Mesenchymal stem cell (in vitro differentiated cells and primary cell): ENCODE measurements around the gene PLA1A.

Experiments used
- DNase-seq: peaks from one replicate; pipeline ENCODE4 v3.0.0-alpha.2; 2013
- H2AFZ ChIP-seq: one replicate; pipeline ENCODE4 v1.6.1; 2013; ENCODE audit warnings: low read depth, mild to moderate bottlenecking, control low read depth, inconsistent platforms, low read length, moderate library complexity
- H2AK5ac ChIP-seq: 2 replicates; pipeline ENCODE4 v1.6.1; 2013; ENCODE audit warnings: low read length, moderate library complexity, mild to moderate bottlenecking, inconsistent platforms; ENCODE audit not compliant: severe bottlenecking
- H2BK120ac ChIP-seq: one replicate; pipeline ENCODE4 v1.6.1; 2013; ENCODE audit warnings: low read depth, mild to moderate bottlenecking, inconsistent platforms, low read length, moderate library complexity
- H2BK12ac ChIP-seq, 2 experiments: one replicate each; pipeline ENCODE4 v1.6.1; 2013; ENCODE audit warnings: inconsistent platforms in 2 of 2, low read length in 2 of 2, mild to moderate bottlenecking in 2 of 2, moderate library complexity in 2 of 2, control low read depth in 1 of 2
- H2BK15ac ChIP-seq: one replicate; pipeline ENCODE4 v1.6.1; 2013; ENCODE audit warnings: mild to moderate bottlenecking, low read depth, inconsistent platforms; ENCODE audit not compliant: poor library complexity, severe bottlenecking
- H2BK5ac ChIP-seq: 2 replicates; pipeline ENCODE4 v1.6.1; 2013; ENCODE audit warnings: low read depth, mild to moderate bottlenecking, low read length, control low read depth, inconsistent platforms; ENCODE audit not compliant: poor library complexity, severe bottlenecking
- H3K14ac ChIP-seq, 2 experiments: one replicate each; pipeline ENCODE4 v1.6.1; 2013; ENCODE audit warnings: inconsistent platforms in 2 of 2, low read length in 2 of 2, control low read depth in 1 of 2, mild to moderate bottlenecking in 1 of 2, moderate library complexity in 1 of 2
- H3K18ac ChIP-seq, 2 experiments: one replicate each; pipeline ENCODE4 v1.6.1; 2013; ENCODE audit warnings: inconsistent platforms in 2 of 2, low read length in 2 of 2, control low read depth in 1 of 2, low read depth in 1 of 2, mild to moderate bottlenecking in 1 of 2
- H3K23ac ChIP-seq, 2 experiments: one replicate each; pipeline ENCODE4 v1.6.1; 2013; ENCODE audit warnings: inconsistent platforms in 2 of 2, low read length in 2 of 2, mild to moderate bottlenecking in 2 of 2, moderate library complexity in 2 of 2, control low read depth in 1 of 2
- H3K27ac ChIP-seq: 2 replicates; pipeline ENCODE4 v1.5.1; 2013; ENCODE audit warnings: mild to moderate bottlenecking, moderate library complexity, low read length, control low read depth, inconsistent platforms; ENCODE audit not compliant: poor library complexity, severe bottlenecking
- H3K27me3 ChIP-seq, 2 experiments: 2 replicates each; pipeline versions ENCODE4 v1.6.1 to v1.7.0; 2013; ENCODE audit warnings: low read length in 2 of 2, mild to moderate bottlenecking in 2 of 2, moderate library complexity in 2 of 2, control low read depth in 1 of 2, inconsistent platforms in 1 of 2; ENCODE audit not compliant: control insufficient read depth in 1 of 2, insufficient read depth in 1 of 2
- H3K36me3 ChIP-seq, 2 experiments: 2 replicates each; pipeline versions ENCODE4 v1.6.1 to v1.7.0; 2013; ENCODE audit warnings: low read length in 2 of 2, control low read depth in 1 of 2, inconsistent platforms in 1 of 2, low read depth in 1 of 2, mild to moderate bottlenecking in 1 of 2; ENCODE audit not compliant: insufficient read depth in 2 of 2, control insufficient read depth in 1 of 2
- H3K4ac ChIP-seq, 2 experiments: one replicate each; pipeline ENCODE4 v1.6.1; 2013; ENCODE audit warnings: inconsistent platforms in 2 of 2, low read length in 2 of 2, mild to moderate bottlenecking in 2 of 2, moderate library complexity in 2 of 2, control low read depth in 1 of 2, low read depth in 1 of 2
- H3K4me1 ChIP-seq: 2 replicates; pipeline ENCODE4 v1.6.1; 2013; ENCODE audit warnings: low read depth, low read length, control low read depth; ENCODE audit not compliant: control insufficient read depth, insufficient read depth
- H3K4me2 ChIP-seq: 2 replicates; pipeline ENCODE4 v1.6.1; 2013; ENCODE audit warnings: low read length, mild to moderate bottlenecking, inconsistent platforms; ENCODE audit not compliant: poor library complexity, severe bottlenecking
- H3K4me3 ChIP-seq, 2 experiments: 2 replicates each; pipeline versions ENCODE4 v1.5.1 to v1.7.0; 2013; ENCODE audit warnings: low read length in 2 of 2, mild to moderate bottlenecking in 2 of 2, control low read depth in 1 of 2, low read depth in 1 of 2; ENCODE audit not compliant: insufficient read depth in 1 of 2
- H3K79me1 ChIP-seq: replicated peaks from 2 replicates; pipeline ENCODE4 v1.6.1; 2013; ENCODE audit warnings: mild to moderate bottlenecking, control low read depth, low read length, inconsistent platforms; ENCODE audit not compliant: poor library complexity, severe bottlenecking
- H3K9ac ChIP-seq: 2 replicates; pipeline ENCODE4 v1.7.0; 2013; ENCODE audit warnings: mild to moderate bottlenecking, low read length, moderate library complexity
- H3K9me3 ChIP-seq: 2 replicates; pipeline ENCODE4 v1.7.0; 2013; ENCODE audit warnings: mild to moderate bottlenecking, low read length; ENCODE audit not compliant: control insufficient read depth
- H4K8ac ChIP-seq: one replicate; pipeline ENCODE4 v1.6.1; 2013; ENCODE audit warnings: inconsistent platforms, mild to moderate bottlenecking, low read length, moderate library complexity
- H4K91ac ChIP-seq: one replicate; pipeline ENCODE4 v1.6.1; 2013; ENCODE audit warnings: mild to moderate bottlenecking, low read length, inconsistent platforms
- WGBS: methylation state at CpG from one replicate; pipeline ENCODE4 v1.1.7; 2013; ENCODE audit warnings: mixed read lengths; 5-methylcytosine and 5-hydroxymethylcytosine counted together

Gene PLA1A

DNA sequence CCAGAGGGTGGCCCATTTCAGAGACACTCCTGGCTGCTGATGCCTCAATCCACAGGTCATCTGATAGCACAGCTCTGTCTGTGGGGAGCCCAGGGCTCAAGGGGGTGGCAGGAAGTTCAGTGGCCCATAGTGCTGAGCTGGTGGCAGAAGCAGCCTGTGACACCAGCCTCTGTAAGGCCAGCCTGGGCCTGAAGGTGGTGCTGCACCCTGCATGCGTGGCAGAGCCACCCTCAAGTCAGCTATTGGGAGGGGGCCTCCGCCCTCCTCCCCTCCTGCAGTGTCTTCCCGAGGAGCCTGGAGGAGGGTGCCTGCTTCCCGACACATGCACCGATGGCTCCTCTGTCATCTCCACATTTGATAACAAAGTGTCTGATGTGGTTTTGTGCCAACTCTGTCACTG, 3.0 kb downstream of the PLA1A start:
- WGBS, result 43% methylated on average over 4 of the region's 5 CpGs
- no peak for DNase-seq

DNA sequence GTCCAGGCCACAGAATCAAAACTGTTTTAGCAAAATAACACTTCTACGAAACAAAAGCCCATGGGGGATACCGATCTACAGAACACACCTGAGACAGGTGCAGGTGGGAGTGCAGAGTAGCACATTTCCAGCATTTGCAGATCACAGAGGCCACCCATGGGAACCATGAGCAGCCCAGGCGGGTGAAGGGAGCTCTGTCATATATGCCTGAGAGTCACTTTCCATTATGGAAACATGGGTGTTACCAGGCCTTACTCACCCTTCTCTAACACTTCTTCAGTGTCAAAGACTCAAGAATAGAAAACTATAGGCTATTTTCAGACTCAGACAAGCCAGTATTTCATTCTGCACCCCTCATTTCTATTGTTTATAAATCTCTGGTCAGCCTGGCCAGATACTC, 3.5 kb downstream of the PLA1A start:
- Histone ChIP-seq H3K79me1 (peaks cover 2% of the 10 kb centered on the region), H4K8ac (no peak overlapping the region), H3K9ac (no peak overlapping the region), H3K23ac (no peak overlapping the region), H3K14ac (no peak overlapping the region), H3K4me1 (peaks cover 19% of the 10 kb centered on the region), H3K4me3 (no peak overlapping the region), H3K18ac (no peak overlapping the region), H2AFZ (no peak overlapping the region), H2BK120ac (no peak overlapping the region), H3K9me3 (no peaks in the 10 kb centered on the region), H2BK5ac (no peak overlapping the region), H4K91ac (no peak overlapping the region), H2BK15ac (no peak overlapping the region), H2BK12ac (no peak overlapping the region), H3K4ac (no peak overlapping the region), H3K4me2 (no peak overlapping the region), H3K36me3 (no peaks in the 10 kb centered on the region), H3K27ac (no peak overlapping the region), H3K27me3 (no peaks in the 10 kb centered on the region), H2AK5ac (no peak overlapping the region)
- 98% methylated on average over 3 of the region's 3 CpGs for WGBS
- DNase-seq, result no peak

More for the DNA sequence above, 3.0 kb downstream of the PLA1A start:
- Histone ChIP-seq H2BK15ac (no peak overlapping the region), H3K4ac (no peak overlapping the region), H3K9me3 (no peaks in the 10 kb centered on the region), H3K36me3 (no peaks in the 10 kb centered on the region), H3K4me2 (no peak overlapping the region), H3K79me1 (peaks cover 2% of the 10 kb centered on the region), H3K27ac (no peak overlapping the region), H4K91ac (no peak overlapping the region), H3K23ac (no peak overlapping the region), H3K4me1 (peaks cover 22% of the 10 kb centered on the region), H3K18ac (peak overlapping the region in 1 of 2 experiments; percentile 22), H4K8ac (no peak overlapping the region), H2BK120ac (no peak overlapping the region), H2AFZ (no peak overlapping the region), H3K27me3 (no peaks in the 10 kb centered on the region), H3K14ac (peak overlapping the region in 1 of 2 experiments; percentile 82), H3K4me3 (no peak overlapping the region), H2BK12ac (peak overlapping the region in 1 of 2 experiments; percentile 23), H2BK5ac (no peak overlapping the region), H2AK5ac (no peak overlapping the region), H3K9ac (no peak overlapping the region)

DNA sequence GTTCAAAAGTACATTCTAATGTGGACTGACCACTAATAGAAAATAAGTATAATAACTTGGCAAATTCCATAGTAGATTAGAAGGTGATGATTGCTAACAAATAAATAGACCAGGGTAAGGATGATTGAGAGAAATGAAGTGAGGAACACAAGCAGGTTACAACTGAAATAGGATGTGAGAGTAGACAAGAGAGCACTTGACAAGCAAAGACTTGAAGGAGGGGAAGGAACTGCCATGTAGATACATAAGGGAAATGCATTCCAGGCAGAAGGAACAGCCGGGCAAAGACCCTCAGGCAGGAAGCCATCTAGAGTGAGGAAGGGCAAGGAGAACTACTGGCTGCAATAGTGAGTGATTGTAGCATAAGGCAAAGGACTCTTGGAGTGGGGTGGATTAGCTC, 5.0 kb downstream of the PLA1A start:
- no peak overlapping the region for H3K9ac ChIP-seq
- no peak overlapping the region for H4K8ac ChIP-seq
- H3K79me1 ChIP-seq, result peaks cover 2% of the 10 kb centered on the region
- H3K4me3 ChIP-seq, result no peak overlapping the region
- no peak overlapping the region for H2AK5ac ChIP-seq
- H3K23ac ChIP-seq, result no peak overlapping the region
- no peak overlapping the region for H2BK15ac ChIP-seq
- H3K27ac ChIP-seq, result no peak overlapping the region
- no peaks in the 10 kb centered on the region for H3K36me3 ChIP-seq
- H2BK120ac ChIP-seq, result no peak overlapping the region
- H4K91ac ChIP-seq, result no peak overlapping the region
- no peak overlapping the region for H3K4ac ChIP-seq
- no peak for DNase-seq
- no peak overlapping the region for H3K18ac ChIP-seq
- no peak overlapping the region for H2AFZ ChIP-seq
- H3K9me3 ChIP-seq, result no peaks in the 10 kb centered on the region
- H3K27me3 ChIP-seq, result no peaks in the 10 kb centered on the region
- H3K4me2 ChIP-seq, result no peak overlapping the region
- H3K4me1 ChIP-seq, result peaks cover 13% of the 10 kb centered on the region
- no peak overlapping the region for H2BK5ac ChIP-seq
- H2BK12ac ChIP-seq, result no peak overlapping the region
- H3K14ac ChIP-seq, result no peak overlapping the region
- 84% methylated on average over 1 of the region's 1 CpG for WGBS

- Histone ChIP-seq H3K27me3 (no peaks in the 10 kb centered on the region), H3K4me2 (no peak overlapping the region), H2AK5ac (no peak overlapping the region), H3K27ac (no peak overlapping the region), H3K9me3 (no peaks in the 10 kb centered on the region), H3K14ac (no peak overlapping the region), H3K23ac (no peak overlapping the region), H2BK15ac (no peak overlapping the region), H3K4me3 (no peak overlapping the region), H3K4ac (no peak overlapping the region), H4K8ac (no peak overlapping the region), H3K4me1 (peaks cover 8% of the 10 kb centered on the region), H2BK5ac (no peak overlapping the region), H3K9ac (no peak overlapping the region), H3K36me3 (no peaks in the 10 kb centered on the region), H2BK120ac (no peak overlapping the region), H2BK12ac (no peak overlapping the region), H3K79me1 (no peaks in the 10 kb centered on the region), H2AFZ (no peak overlapping the region), H3K18ac (no peak overlapping the region), H4K91ac (no peak overlapping the region)
- DNase-seq, result no peak
- 91% methylated on average over 1 of the region's 1 CpG for WGBS
Measured at GRCh38 chr3:119604878-119605277, 7.2 kb downstream of the PLA1A start.
